NT2/D1 (cell line): Measurements from ENCODE around the gene KLHL24.
"Not testable (repeated sequence)": the region's sequence is repeated elsewhere in the genome, so short reads cannot be mapped to it uniquely, and the experiment has no call there.

Experiments used
- YY1 ChIP-seq: IDR thresholded peaks from 2 replicates; pipeline ENCODE4 v1.6.1; 2011; ENCODE audit not compliant: insufficient read length, insufficient read depth
- ZNF274 ChIP-seq: IDR thresholded peaks from 2 replicates; pipeline ENCODE4 v1.6.1; 2011; ENCODE audit warnings: mild to moderate bottlenecking, low read depth, low read length

DNA sequence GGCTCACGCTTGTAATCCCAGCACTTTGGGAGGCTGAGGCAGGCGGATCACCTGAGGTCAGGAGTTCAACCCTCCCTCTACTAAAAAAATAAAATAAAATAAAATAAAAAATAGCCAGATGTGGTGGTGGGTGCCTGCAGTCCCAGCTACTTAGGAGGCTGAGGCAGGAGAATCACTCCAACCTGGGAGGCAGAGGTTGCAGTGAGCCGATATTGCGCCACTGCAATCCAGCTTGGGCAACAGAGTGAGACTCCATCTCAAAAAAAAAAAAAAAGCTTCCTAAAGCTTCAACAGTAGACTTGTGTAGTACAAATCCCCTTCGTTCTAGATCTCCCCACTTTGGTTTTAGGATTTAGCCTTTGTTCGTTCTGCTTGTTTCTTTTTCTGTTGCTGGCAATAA lies 68.5 kb downstream of the KLHL24 start:
- TF ChIP-seq ZNF274, YY1: not testable (repeated sequence)
